ENCODE data around the gene SPHK2.

DNA sequence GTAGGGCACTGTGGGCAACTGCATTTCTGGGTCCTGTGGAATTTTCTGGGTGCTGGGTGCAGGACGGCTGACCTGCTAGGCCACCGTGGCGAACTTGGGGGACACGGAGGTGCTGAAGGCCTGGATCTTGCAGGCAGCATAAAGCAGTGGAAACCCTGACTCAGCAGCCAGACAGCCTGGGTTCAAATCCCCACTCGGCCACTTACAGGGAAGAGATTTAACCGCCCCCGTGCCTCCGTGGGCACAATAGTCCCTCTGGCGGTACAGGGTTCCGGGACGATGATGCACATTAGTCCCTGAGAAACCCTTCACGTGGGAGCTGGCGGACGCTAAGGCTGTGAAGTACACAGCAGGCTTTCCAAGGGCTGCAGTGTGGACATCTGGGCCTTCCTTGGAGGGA lies 7.4 kb upstream of the SPHK2 start:
- no peak for TF ChIP-seq CTCF (conservative IDR thresholded peaks at IDR 0.05; ENCODE audit: low read depth in 2 of 2)
- no peak for TF ChIP-seq EZH2 (IDR thresholded peaks at IDR 0.05; ENCODE audit: low read depth, unreplicated experiment)

Measured in GM23338 (cell line).